Stimulated activated CD4-positive, alpha-beta T cell treated with anti-CD3 and anti-CD28 coated beads, Interleukin-12 subunit alpha, Interleukin-12 subunit beta, amount 100 ng/mL, for 24 hours (primary cell): Measurements from ENCODE around the gene TMEM272.

Source experiments
- DNase-seq, 2 experiments: peaks; one replicate each; pipeline ENCODE4 v3.0.0-alpha.2; 2020; ENCODE audit warnings: low read depth in 2 of 2

Gene TMEM272

GRCh38 chr13:51780099-51780498 lies 64.9 kb downstream of the TMEM272 start:
- DNase-seq: no peak

GRCh38 chr13:51778392-51778791 lies 66.6 kb downstream of the TMEM272 start:
- no peak for DNase-seq

GRCh38 chr13:51777921-51778320 lies 67.1 kb downstream of the TMEM272 start:
- DNase-seq: no peak

- DNase-seq: no peak
These were observed 68.8 kb downstream of the TMEM272 start for GRCh38 chr13:51776179-51776578.

- no peak for DNase-seq
These were observed 71.5 kb downstream of the TMEM272 start for GRCh38 chr13:51773515-51773914.

- no peak for DNase-seq
These were observed 72.2 kb downstream of the TMEM272 start for GRCh38 chr13:51772781-51773180.

- no peak for DNase-seq
These were observed 72.9 kb downstream of the TMEM272 start for GRCh38 chr13:51772105-51772455.

GRCh38 chr13:51771418-51772104 lies 73.4 kb downstream of the TMEM272 start:
- DNase-seq: no peak

GRCh38 chr13:51770681-51771417 lies 74.1 kb downstream of the TMEM272 start:
- no peak for DNase-seq

- DNase-seq: no peak
These were observed 74.8 kb downstream of the TMEM272 start for GRCh38 chr13:51770160-51770559.

- no peak for DNase-seq
These were observed 75.4 kb downstream of the TMEM272 start for GRCh38 chr13:51769455-51770127.

GRCh38 chr13:51768976-51769375 lies 76.0 kb downstream of the TMEM272 start:
- no peak for DNase-seq

GRCh38 chr13:51768378-51768921 lies 76.5 kb downstream of the TMEM272 start:
- no peak for DNase-seq

GRCh38 chr13:51767100-51767499 lies 77.9 kb downstream of the TMEM272 start:
- no peak for DNase-seq

- no peak for DNase-seq
These were observed 79.8 kb downstream of the TMEM272 start for GRCh38 chr13:51765142-51765515.

GRCh38 chr13:51764184-51765141 lies 80.5 kb downstream of the TMEM272 start:
- peak; percentile 58 to 64 for DNase-seq

GRCh38 chr13:51763486-51763885 lies 81.5 kb downstream of the TMEM272 start:
- no peak for DNase-seq
